GM08714 (cell line): Measurements from ENCODE around the gene PACS2.

Experiments used
- H3K4me3 ChIP-seq: fragments of 200-500 bp; sonication (Bioruptor generic); 2 replicates; pipeline ENCODE4 v1.5.1; 2014; ENCODE audit warnings: mild to moderate bottlenecking, low read length, inconsistent platforms
- ZNF274 ChIP-seq: IDR thresholded peaks from 2 replicates; pipeline ENCODE4 v1.6.1; 2012; ENCODE audit warnings: mild to moderate bottlenecking, low read depth, low read length

PACS2 gene

DNA sequence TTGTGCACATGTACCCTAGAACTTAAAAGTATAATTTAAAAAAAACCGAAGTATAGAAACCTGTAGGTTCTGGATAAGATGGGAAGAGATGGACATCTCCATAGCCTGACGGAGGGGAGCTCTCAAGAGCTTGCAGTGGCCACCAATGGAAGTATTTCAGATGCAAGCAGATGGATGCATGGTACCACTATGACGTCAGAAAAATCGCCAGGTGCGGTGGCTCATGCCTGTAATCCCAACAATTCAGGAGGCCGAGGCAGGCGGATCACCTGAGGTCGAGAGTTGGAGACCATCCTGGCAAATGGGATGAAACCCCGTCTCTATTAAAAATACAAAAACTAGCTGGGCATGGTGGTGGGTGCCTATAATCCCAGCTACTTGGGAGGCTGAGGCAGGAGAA, 87.2 kb downstream of the PACS2 start:
- no peak overlapping the region for H3K4me3 ChIP-seq
- no peak for TF ChIP-seq ZNF274

DNA sequence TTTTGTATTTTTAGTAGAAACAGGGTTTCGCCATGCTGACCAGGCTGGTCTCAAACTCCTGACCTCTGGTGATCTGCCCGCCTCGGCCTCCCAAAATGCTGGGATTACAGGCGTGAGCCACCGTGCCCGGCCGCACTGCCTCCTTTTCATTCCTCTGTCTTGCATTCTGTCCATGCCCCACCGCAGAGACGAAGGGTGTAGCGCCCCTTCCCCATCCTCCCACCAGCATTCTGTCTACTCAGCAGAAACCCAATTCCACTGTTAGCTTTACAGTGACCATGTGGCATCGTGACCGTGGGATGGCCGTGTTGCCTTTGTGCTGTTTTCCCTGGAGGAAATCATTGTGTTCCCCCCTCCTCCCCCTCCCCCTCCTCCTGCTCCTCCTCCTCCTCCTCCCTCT, 94.0 kb downstream of the PACS2 start:
- no peak overlapping the region for H3K4me3 ChIP-seq
- TF ChIP-seq ZNF274: no peak

- TF ChIP-seq ZNF274: no peak
Measured at GRCh38 chr14:105409364-105409763, 94.8 kb downstream of the PACS2 start.

GRCh38 chr14:105410642-105411016, 96.1 kb downstream of the PACS2 start:
- H3K4me3 ChIP-seq: no peak overlapping the region
- TF ChIP-seq ZNF274: no peak

More at GRCh38 chr14:105409364-105409763, 94.8 kb downstream of the PACS2 start:
- no peak overlapping the region for H3K4me3 ChIP-seq

DNA sequence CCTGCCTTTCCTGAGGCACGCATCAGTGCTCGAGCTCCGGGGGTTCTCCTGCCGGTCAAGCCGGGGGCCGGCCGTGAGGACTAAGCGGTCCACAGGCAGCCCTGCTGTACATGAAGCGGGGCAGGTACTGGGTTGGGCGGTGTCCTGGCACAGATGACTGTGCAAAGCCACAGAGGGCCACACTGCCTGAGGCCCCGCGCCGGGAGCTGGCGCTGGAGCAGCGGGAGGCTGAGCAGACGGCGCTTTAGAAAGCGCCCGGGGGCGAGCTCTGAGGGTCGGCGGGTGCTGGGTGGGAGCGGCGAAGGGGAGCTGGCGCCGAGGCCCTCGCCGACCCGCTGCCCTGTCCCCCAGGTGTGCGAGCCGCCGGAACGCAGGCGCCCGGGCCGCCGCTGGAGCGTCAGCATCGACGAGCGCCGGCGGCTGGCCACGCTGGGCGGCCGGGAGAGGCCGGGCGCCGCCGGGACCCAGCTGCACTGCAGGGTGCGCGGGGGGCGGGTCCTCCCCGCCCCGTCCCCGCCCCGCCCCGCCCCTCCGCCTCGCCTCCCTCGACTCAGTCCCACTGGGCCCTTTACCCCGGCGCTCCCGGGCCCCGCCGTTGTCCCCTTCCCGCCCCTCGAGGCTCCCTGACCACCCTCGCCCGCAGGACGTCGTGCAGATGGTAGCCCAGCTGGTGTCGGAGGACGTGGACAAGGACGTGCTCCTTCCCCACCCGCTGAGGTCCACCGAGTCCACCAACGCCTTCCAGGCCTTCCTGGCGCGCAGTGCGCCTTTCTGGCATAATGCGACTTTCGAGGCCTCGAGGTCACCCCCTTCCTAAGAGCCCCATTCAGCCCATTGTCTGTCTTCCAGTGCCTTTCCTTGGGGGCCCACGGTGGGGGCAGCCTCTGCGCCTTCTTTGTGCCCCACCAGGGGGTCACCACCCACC, 96.7 kb downstream of the PACS2 start:
- no peak overlapping the region for H3K4me3 ChIP-seq
- TF ChIP-seq ZNF274: no peak

DNA sequence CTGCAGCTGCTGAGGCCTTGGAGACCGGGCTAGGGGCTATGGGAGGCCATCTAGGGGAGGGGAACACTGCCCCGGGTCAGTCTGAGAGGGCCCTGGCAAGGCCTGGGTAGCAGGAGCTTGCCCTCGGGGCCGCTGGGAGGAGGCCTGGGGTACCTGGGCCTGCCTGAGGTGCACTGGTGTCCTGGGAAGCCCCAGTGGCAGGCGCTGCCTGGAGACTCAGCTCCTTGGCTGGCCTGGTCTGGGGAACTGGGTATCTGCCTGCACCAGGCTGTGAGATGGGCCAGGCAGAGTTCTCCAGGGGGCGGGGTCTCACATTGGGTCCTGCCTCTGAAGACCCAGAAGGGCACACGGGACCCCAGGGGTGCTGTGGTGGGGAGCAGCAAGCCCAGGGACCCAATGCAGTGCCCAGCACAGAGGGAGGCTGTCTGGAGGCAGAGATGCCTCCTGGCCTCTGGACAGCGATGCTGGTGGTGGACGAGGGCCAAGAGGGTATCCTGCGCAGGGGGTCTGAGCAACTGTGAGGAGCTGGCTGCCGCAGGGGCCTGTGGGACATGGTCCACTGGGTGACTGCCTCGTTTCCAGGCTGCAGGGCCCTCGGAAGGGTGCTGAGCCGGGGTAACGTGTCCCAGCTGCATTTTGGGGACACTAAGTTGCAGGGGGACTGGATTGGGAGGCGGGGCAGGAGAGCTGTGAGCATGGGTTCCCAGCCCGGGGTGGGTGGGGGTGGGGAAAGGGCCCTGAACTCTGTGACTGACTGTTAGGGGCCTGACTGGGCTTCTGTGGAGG, 97.6 kb downstream of the PACS2 start:
- TF ChIP-seq ZNF274: no peak

GRCh38 chr14:105412771-105413543, 98.4 kb downstream of the PACS2 start:
- no peak for TF ChIP-seq ZNF274
- H3K4me3 ChIP-seq: no peak overlapping the region

More for the DNA sequence above, 97.6 kb downstream of the PACS2 start:
- H3K4me3 ChIP-seq: no peak overlapping the region

GRCh38 chr14:105413544-105413886, 99.0 kb downstream of the PACS2 start:
- no peak for TF ChIP-seq ZNF274
- no peak overlapping the region for H3K4me3 ChIP-seq

GRCh38 chr14:105414456-105415371, 100.2 kb downstream of the PACS2 start:
- TF ChIP-seq ZNF274: no peak
- H3K4me3 ChIP-seq: peak overlapping the region; percentile 37; the same call in 1 of the 2 replicates

GRCh38 chr14:105415481-105416428, 101.2 kb downstream of the PACS2 start:
- H3K4me3 ChIP-seq: no peak overlapping the region

GRCh38 chr14:105416671-105417070, 102.1 kb downstream of the PACS2 start:
- no peak for TF ChIP-seq ZNF274

More at GRCh38 chr14:105415481-105416428, 101.2 kb downstream of the PACS2 start:
- TF ChIP-seq ZNF274: no peak

DNA sequence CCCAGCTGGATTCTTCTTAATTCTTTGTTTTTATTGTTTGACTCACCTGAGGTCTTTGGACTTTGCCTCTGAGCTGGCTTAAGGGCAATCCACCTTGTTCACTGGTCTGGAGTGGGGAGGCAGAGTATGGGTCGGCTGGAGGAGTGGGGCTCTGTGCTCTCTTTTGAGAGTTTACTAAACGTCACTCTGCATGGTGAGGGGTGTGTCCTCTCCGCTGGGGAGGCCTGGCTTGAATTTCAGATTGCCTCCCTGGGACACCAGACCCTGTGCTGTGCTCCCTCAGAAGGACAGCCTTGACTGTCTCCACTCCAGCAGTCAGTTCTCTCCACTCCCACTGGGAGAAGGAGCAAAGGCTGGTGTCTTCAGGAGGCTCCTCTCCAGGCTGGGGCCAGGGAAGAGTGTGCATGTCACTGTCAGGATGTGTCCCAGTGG, 103.2 kb downstream of the PACS2 start:
- H3K4me3 ChIP-seq: no peak overlapping the region
- TF ChIP-seq ZNF274: no peak

More at GRCh38 chr14:105416671-105417070, 102.1 kb downstream of the PACS2 start:
- no peak overlapping the region for H3K4me3 ChIP-seq
